Suprapubic skin (tissue), 4 donors: ENCODE measurements around the gene MRC2. TPM values are rescaled to one million over a fixed set of nuclear protein-coding genes. Genes with fewer than 3 reads are reported as not detected.

Source experiments
- DNase-seq, 2 donors: peaks; one replicate each; pipeline ENCODE4 v3.0.0-alpha.2; 2019; ENCODE audit warnings: low spot score in 2 of 2
- H3K27ac ChIP-seq: fragments of 200-600 bp; sonication (generic); one replicate; pipeline ENCODE4 v1.5.1; 2019
- H3K27me3 ChIP-seq: fragments of 200-600 bp; sonication (generic); one replicate; pipeline ENCODE4 v1.5.1; 2019
- H3K36me3 ChIP-seq: fragments of 200-600 bp; sonication (generic); one replicate; pipeline ENCODE4 v1.5.1; 2019
- H3K4me1 ChIP-seq: fragments of 200-600 bp; sonication (generic); one replicate; pipeline ENCODE4 v1.5.1; 2019
- H3K4me3 ChIP-seq: fragments of 200-600 bp; sonication (generic); one replicate; pipeline ENCODE4 v1.5.1; 2019; ENCODE audit warnings: mild to moderate bottlenecking
- H3K9me3 ChIP-seq: fragments of 200-600 bp; sonication (generic); one replicate; pipeline ENCODE4 v1.5.1; 2019
- CTCF ChIP-seq, 2 donors: fragments of 200-600 bp in 1 of 2; fragments of 450-650 bp in 1 of 2; sonication (generic) in 1 of 2; IDR thresholded peaks; one replicate each; pipeline ENCODE4 v1.5.1; 2016 to 2019; ENCODE audit warnings: antibody characterized with exemption in 2 of 2, mild to moderate bottlenecking in 1 of 2, moderate library complexity in 1 of 2
- EP300 ChIP-seq: sonication (generic); formaldehyde crosslinking; IDR thresholded peaks from one replicate; pipeline ENCODE4 v1.6.1; 2017; ENCODE audit warnings: antibody characterized with exemption
- POLR2A ChIP-seq, 2 donors: fragments of 450-650 bp; IDR thresholded peaks; one replicate each; pipeline ENCODE4 v1.6.1; 2017; ENCODE audit warnings: antibody characterized with exemption in 2 of 2, mild to moderate bottlenecking in 2 of 2, moderate library complexity in 2 of 2
- POLR2AphosphoS5 ChIP-seq, 3 donors: sonication (generic); formaldehyde crosslinking; IDR thresholded peaks; one replicate each; pipeline ENCODE4 v1.6.1; 2017; ENCODE audit warnings: antibody characterized with exemption in 3 of 3
- WGBS: methylation state at CpG from one replicate; pipeline ENCODE4 v1.1.5; 2018; 5-methylcytosine and 5-hydroxymethylcytosine counted together
- total RNA-seq, 4 donors: library from RNA; depleted of rRNA; stranded (reverse); fragments of >200 nt; gene quantifications; one replicate each; pipeline ENCODE4 v1.1.0, GENCODE V29; 2016

Gene MRC2
- total RNA-seq, 4 donors from 2014 or later: 31.4 to 55.2 (median 37.1) TPM

- no peak for DNase-seq
- Histone ChIP-seq H3K27ac (no peak overlapping the region), H3K4me3 (no peak overlapping the region), H3K9me3 (no peaks in the 10 kb centered on the region), H3K27me3 (no peaks in the 10 kb centered on the region), H3K4me1 (no peaks in the 10 kb centered on the region), H3K36me3 (no peaks in the 10 kb centered on the region)
- 85% methylated on average over 10 of the region's 10 CpGs for whole genome bisulfite sequencing
- TF ChIP-seq EP300 (no peak), CTCF (IDR thresholded peaks at IDR 0.05) (no peak), POLR2A (IDR thresholded peaks at IDR 0.05) (no peak), POLR2AphosphoS5 (IDR thresholded peaks at IDR 0.05) (no peak)
These were observed 13.7 kb downstream of the MRC2 start for GRCh38 chr17:62641153-62641552.

GRCh38 chr17:62641951-62642350 lies 14.5 kb downstream of the MRC2 start:
- Histone ChIP-seq H3K27me3 (no peaks in the 10 kb centered on the region), H3K9me3 (no peaks in the 10 kb centered on the region), H3K4me1 (no peaks in the 10 kb centered on the region), H3K4me3 (no peak overlapping the region), H3K27ac (no peak overlapping the region), H3K36me3 (no peaks in the 10 kb centered on the region)
- DNase-seq: no peak
- no peak for TF ChIP-seq POLR2A (IDR thresholded peaks at IDR 0.05)
- TF ChIP-seq POLR2AphosphoS5 (IDR thresholded peaks at IDR 0.05): no peak
- TF ChIP-seq CTCF (IDR thresholded peaks at IDR 0.05): no peak
- TF ChIP-seq EP300: no peak
- WGBS: 62% methylated on average over 6 of the region's 6 CpGs

- H3K4me1 ChIP-seq: peaks cover 5% of the 10 kb centered on the region
- H3K4me3 ChIP-seq: no peak overlapping the region
- H3K27ac ChIP-seq: no peak overlapping the region
- WGBS: 66% methylated on average over 6 of the region's 6 CpGs
- H3K36me3 ChIP-seq: no peaks in the 10 kb centered on the region
- H3K9me3 ChIP-seq: no peaks in the 10 kb centered on the region
- no peaks in the 10 kb centered on the region for H3K27me3 ChIP-seq
- no peak for TF ChIP-seq EP300
- TF ChIP-seq POLR2AphosphoS5 (IDR thresholded peaks at IDR 0.05): no peak
- TF ChIP-seq CTCF (IDR thresholded peaks at IDR 0.05): no peak
- TF ChIP-seq POLR2A (IDR thresholded peaks at IDR 0.05): no peak
- DNase-seq: no peak
These were observed 16.0 kb downstream of the MRC2 start for GRCh38 chr17:62643496-62643895.

- H3K4me1 ChIP-seq: peaks cover 12% of the 10 kb centered on the region
These were observed 17.2 kb downstream of the MRC2 start for GRCh38 chr17:62644487-62645173.

More at GRCh38 chr17:62644487-62645173, 17.2 kb downstream of the MRC2 start:
- H3K9me3 ChIP-seq: no peaks in the 10 kb centered on the region
- DNase-seq: no peak
- TF ChIP-seq POLR2AphosphoS5 (IDR thresholded peaks at IDR 0.05): no peak
- no peak for TF ChIP-seq CTCF (IDR thresholded peaks at IDR 0.05)
- TF ChIP-seq POLR2A (IDR thresholded peaks at IDR 0.05): no peak
- TF ChIP-seq EP300: no peak
- H3K4me3 ChIP-seq: no peak overlapping the region
- WGBS: 79% methylated on average over 17 of the region's 17 CpGs
- H3K27ac ChIP-seq: no peak overlapping the region
- H3K36me3 ChIP-seq: no peaks in the 10 kb centered on the region
- no peaks in the 10 kb centered on the region for H3K27me3 ChIP-seq
